Breast epithelium (tissue), 3 donors: ENCODE results near the gene KRT40.

Experiments used
- POLR2A ChIP-seq: fragments of 450-650 bp; IDR thresholded peaks from one replicate; pipeline ENCODE4 v1.6.1; 2016; ENCODE audit warnings: antibody characterized with exemption, mild to moderate bottlenecking, moderate library complexity
- POLR2AphosphoS5 ChIP-seq, 3 donors: sonication (generic); formaldehyde crosslinking; IDR thresholded peaks; one replicate each; pipeline ENCODE4 v1.6.1; 2017; ENCODE audit warnings: antibody characterized with exemption in 3 of 3
- TF ChIP-seq, protein P1 (sequence below), 3 donors: fragments of 450-650 bp; IDR thresholded peaks; one replicate each; pipeline ENCODE4 v1.5.1; 2016 to 2017; ENCODE audit warnings: antibody characterized with exemption in 3 of 3, mild to moderate bottlenecking in 3 of 3, moderate library complexity in 3 of 3

DNA sequence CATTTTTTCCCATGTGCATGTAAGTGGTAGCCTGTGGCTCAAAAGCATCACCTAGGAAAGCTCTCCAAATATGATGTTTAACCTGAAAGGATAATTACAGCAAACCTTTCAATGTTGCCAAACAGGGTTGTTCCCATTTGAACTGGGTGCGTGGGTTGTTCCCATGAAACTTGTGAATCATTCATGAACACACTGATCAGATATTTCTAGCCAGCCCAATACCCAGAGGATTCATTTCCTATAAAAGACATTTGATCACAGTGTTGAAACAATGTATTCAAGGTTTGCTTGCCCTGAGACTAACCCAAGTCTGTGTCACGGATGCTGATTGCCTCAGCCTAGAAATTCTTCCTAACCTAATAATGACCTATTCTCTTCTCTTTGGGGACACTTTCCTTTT, 30.2 kb downstream of the KRT40 start:
- TF ChIP-seq POLR2A (no peak), POLR2AphosphoS5 (IDR thresholded peaks at IDR 0.05) (no peak)
- TF ChIP-seq, protein P1, sequence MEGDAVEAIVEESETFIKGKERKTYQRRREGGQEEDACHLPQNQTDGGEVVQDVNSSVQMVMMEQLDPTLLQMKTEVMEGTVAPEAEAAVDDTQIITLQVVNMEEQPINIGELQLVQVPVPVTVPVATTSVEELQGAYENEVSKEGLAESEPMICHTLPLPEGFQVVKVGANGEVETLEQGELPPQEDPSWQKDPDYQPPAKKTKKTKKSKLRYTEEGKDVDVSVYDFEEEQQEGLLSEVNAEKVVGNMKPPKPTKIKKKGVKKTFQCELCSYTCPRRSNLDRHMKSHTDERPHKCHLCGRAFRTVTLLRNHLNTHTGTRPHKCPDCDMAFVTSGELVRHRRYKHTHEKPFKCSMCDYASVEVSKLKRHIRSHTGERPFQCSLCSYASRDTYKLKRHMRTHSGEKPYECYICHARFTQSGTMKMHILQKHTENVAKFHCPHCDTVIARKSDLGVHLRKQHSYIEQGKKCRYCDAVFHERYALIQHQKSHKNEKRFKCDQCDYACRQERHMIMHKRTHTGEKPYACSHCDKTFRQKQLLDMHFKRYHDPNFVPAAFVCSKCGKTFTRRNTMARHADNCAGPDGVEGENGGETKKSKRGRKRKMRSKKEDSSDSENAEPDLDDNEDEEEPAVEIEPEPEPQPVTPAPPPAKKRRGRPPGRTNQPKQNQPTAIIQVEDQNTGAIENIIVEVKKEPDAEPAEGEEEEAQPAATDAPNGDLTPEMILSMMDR (IDR thresholded peaks at IDR 0.05): no peak
